ENCODE measurements around the gene SPN.

SPN gene

GRCh38 chr16:29710227-29711219 is 47.5 kb downstream of the SPN start:
- H3K4me1 ChIP-seq (ENCODE audit: control insufficient read depth in 1 of 2, insufficient read depth in 2 of 2, low read length in 2 of 2), result peaks cover 2 to 3% of the 10 kb centered on the region in 2 experiments
- H3K9ac ChIP-seq (ENCODE audit: low read length), result peak overlapping the region; percentile 31
- H3K27ac ChIP-seq (ENCODE audit: low read depth, low read length), result peak overlapping the region; percentile 21
- H3K14ac ChIP-seq (ENCODE audit: low read length), result no peak overlapping the region
- no peak overlapping the region for H2AK5ac ChIP-seq (ENCODE audit: low read length)
- H4K12ac ChIP-seq (ENCODE audit: low read depth, low read length), result no peak overlapping the region
- H2BK12ac ChIP-seq (ENCODE audit: low read length), result peak overlapping the region; percentile 30
- no peak overlapping the region for H3K18ac ChIP-seq (ENCODE audit: low read length)
- no peaks in the 10 kb centered on the region for H3K79me1 ChIP-seq (ENCODE audit: low read length)
- no peak overlapping the region for H2BK5ac ChIP-seq (ENCODE audit: low read depth, low read length, poor library complexity)
- no peak overlapping the region for H2BK120ac ChIP-seq (ENCODE audit: insufficient read depth, low read length, poor library complexity)
- no peak overlapping the region for H3K4ac ChIP-seq (ENCODE audit: low read depth, low read length)
- H3K27me3 ChIP-seq (ENCODE audit: insufficient read depth, low read length), result no peaks in the 10 kb centered on the region
- H3K4me2 ChIP-seq (ENCODE audit: low read length), result peak overlapping the region; percentile 48
- no peaks in the 10 kb centered on the region for H3K79me2 ChIP-seq (ENCODE audit: control insufficient read depth, insufficient read depth, low read length, poor library complexity)
- no CpG with 5 or more reads among the region's 17 CpGs for WGBS (ENCODE audit: extremely low coverage, insufficient coverage, insufficient read length)
- peak; percentile 56 to 84 for DNase-seq
- no peak overlapping the region for H3K4me3 ChIP-seq (ENCODE audit: low read depth, low read length)
- H3K9me3 ChIP-seq (ENCODE audit: insufficient read depth, low read depth, low read length), result no peaks in the 10 kb centered on the region
- H4K8ac ChIP-seq (ENCODE audit: low read depth, low read length), result no peak overlapping the region
- no peak overlapping the region for H3K23ac ChIP-seq (ENCODE audit: low read length)
- no peak overlapping the region for H4K91ac ChIP-seq (ENCODE audit: low read depth, low read length)
- no peak overlapping the region for H2AFZ ChIP-seq (ENCODE audit: insufficient read depth, low read length, poor library complexity)
- H3K36me3 ChIP-seq (ENCODE audit: control insufficient read depth in 1 of 2, insufficient read depth in 2 of 2, low read length in 2 of 2), result no peaks in the 10 kb centered on the region

GRCh38 chr16:29712809-29713208 is 49.8 kb downstream of the SPN start:
- Histone ChIP-seq H4K12ac (ENCODE audit: low read depth, low read length) (no peak overlapping the region), H3K4me3 (ENCODE audit: low read depth, low read length) (no peak overlapping the region), H3K36me3 (ENCODE audit: control insufficient read depth in 1 of 2, insufficient read depth in 2 of 2, low read length in 2 of 2) (no peaks in the 10 kb centered on the region), H3K27ac (ENCODE audit: low read depth, low read length) (no peak overlapping the region), H3K9me3 (ENCODE audit: insufficient read depth, low read depth, low read length) (no peaks in the 10 kb centered on the region), H4K8ac (ENCODE audit: low read depth, low read length) (no peak overlapping the region), H3K79me1 (ENCODE audit: low read length) (no peaks in the 10 kb centered on the region), H3K18ac (ENCODE audit: low read length) (no peak overlapping the region), H2BK120ac (ENCODE audit: insufficient read depth, low read length, poor library complexity) (no peak overlapping the region), H3K9ac (ENCODE audit: low read length) (no peak overlapping the region), H4K91ac (ENCODE audit: low read depth, low read length) (no peak overlapping the region), H3K23ac (ENCODE audit: low read length) (no peak overlapping the region), H3K79me2 (ENCODE audit: control insufficient read depth, insufficient read depth, low read length, poor library complexity) (no peaks in the 10 kb centered on the region), H3K14ac (ENCODE audit: low read length) (no peak overlapping the region), H2AFZ (ENCODE audit: insufficient read depth, low read length, poor library complexity) (no peak overlapping the region), H3K27me3 (ENCODE audit: insufficient read depth, low read length) (no peaks in the 10 kb centered on the region), H3K4ac (ENCODE audit: low read depth, low read length) (no peak overlapping the region), H2AK5ac (ENCODE audit: low read length) (no peak overlapping the region), H3K4me2 (ENCODE audit: low read length) (no peak overlapping the region), H2BK5ac (ENCODE audit: low read depth, low read length, poor library complexity) (no peak overlapping the region), H3K4me1 (ENCODE audit: control insufficient read depth in 1 of 2, insufficient read depth in 2 of 2, low read length in 2 of 2) (peaks cover 2 to 3% of the 10 kb centered on the region in 2 experiments), H2BK12ac (ENCODE audit: low read length) (no peak overlapping the region)
- DNase-seq, result no peak
- no CpG with 5 or more reads among the region's 4 CpGs for WGBS (ENCODE audit: extremely low coverage, insufficient coverage, insufficient read length)

- Histone ChIP-seq H4K12ac (ENCODE audit: low read depth, low read length) (no peak overlapping the region), H3K9me3 (ENCODE audit: insufficient read depth, low read depth, low read length) (no peaks in the 10 kb centered on the region), H3K9ac (ENCODE audit: low read length) (no peak overlapping the region), H3K36me3 (ENCODE audit: control insufficient read depth in 1 of 2, insufficient read depth in 2 of 2, low read length in 2 of 2) (no peaks in the 10 kb centered on the region), H3K4me2 (ENCODE audit: low read length) (no peak overlapping the region), H4K8ac (ENCODE audit: low read depth, low read length) (no peak overlapping the region), H3K14ac (ENCODE audit: low read length) (no peak overlapping the region), H3K4me3 (ENCODE audit: low read depth, low read length) (no peak overlapping the region), H3K27me3 (ENCODE audit: insufficient read depth, low read length) (no peaks in the 10 kb centered on the region), H3K23ac (ENCODE audit: low read length) (no peak overlapping the region), H2BK120ac (ENCODE audit: insufficient read depth, low read length, poor library complexity) (no peak overlapping the region), H2AFZ (ENCODE audit: insufficient read depth, low read length, poor library complexity) (no peak overlapping the region), H3K79me1 (ENCODE audit: low read length) (no peaks in the 10 kb centered on the region), H3K79me2 (ENCODE audit: control insufficient read depth, insufficient read depth, low read length, poor library complexity) (no peaks in the 10 kb centered on the region), H3K27ac (ENCODE audit: low read depth, low read length) (no peak overlapping the region), H3K18ac (ENCODE audit: low read length) (no peak overlapping the region), H2AK5ac (ENCODE audit: low read length) (no peak overlapping the region), H2BK5ac (ENCODE audit: low read depth, low read length, poor library complexity) (no peak overlapping the region), H3K4me1 (ENCODE audit: control insufficient read depth in 1 of 2, insufficient read depth in 2 of 2, low read length in 2 of 2) (peaks cover 2 to 3% of the 10 kb centered on the region in 2 experiments), H4K91ac (ENCODE audit: low read depth, low read length) (no peak overlapping the region), H3K4ac (ENCODE audit: low read depth, low read length) (no peak overlapping the region), H2BK12ac (ENCODE audit: low read length) (no peak overlapping the region)
- WGBS (ENCODE audit: extremely low coverage, insufficient coverage, insufficient read length), result no CpG with 5 or more reads among the region's 2 CpGs
- DNase-seq, result no peak
Observed at GRCh38 chr16:29714396-29714795, 51.3 kb downstream of the SPN start.

- Histone ChIP-seq H3K14ac (ENCODE audit: low read length) (no peak overlapping the region), H3K4me2 (ENCODE audit: low read length) (no peak overlapping the region), H4K8ac (ENCODE audit: low read depth, low read length) (no peak overlapping the region), H3K23ac (ENCODE audit: low read length) (no peak overlapping the region), H3K9me3 (ENCODE audit: insufficient read depth, low read depth, low read length) (no peaks in the 10 kb centered on the region), H3K4ac (ENCODE audit: low read depth, low read length) (no peak overlapping the region), H3K79me2 (ENCODE audit: control insufficient read depth, insufficient read depth, low read length, poor library complexity) (no peaks in the 10 kb centered on the region), H3K27ac (ENCODE audit: low read depth, low read length) (no peak overlapping the region), H2AK5ac (ENCODE audit: low read length) (no peak overlapping the region), H4K12ac (ENCODE audit: low read depth, low read length) (no peak overlapping the region), H3K79me1 (ENCODE audit: low read length) (no peaks in the 10 kb centered on the region), H2BK12ac (ENCODE audit: low read length) (no peak overlapping the region), H3K18ac (ENCODE audit: low read length) (no peak overlapping the region), H2BK120ac (ENCODE audit: insufficient read depth, low read length, poor library complexity) (no peak overlapping the region), H3K4me3 (ENCODE audit: low read depth, low read length) (no peak overlapping the region), H3K27me3 (ENCODE audit: insufficient read depth, low read length) (no peaks in the 10 kb centered on the region), H3K4me1 (ENCODE audit: control insufficient read depth in 1 of 2, insufficient read depth in 2 of 2, low read length in 2 of 2) (peaks cover 2% of the 10 kb centered on the region in 2 experiments), H4K91ac (ENCODE audit: low read depth, low read length) (no peak overlapping the region), H3K9ac (ENCODE audit: low read length) (no peak overlapping the region), H2AFZ (ENCODE audit: insufficient read depth, low read length, poor library complexity) (no peak overlapping the region), H2BK5ac (ENCODE audit: low read depth, low read length, poor library complexity) (no peak overlapping the region), H3K36me3 (ENCODE audit: control insufficient read depth in 1 of 2, insufficient read depth in 2 of 2, low read length in 2 of 2) (no peaks in the 10 kb centered on the region)
- no peak for DNase-seq
- WGBS (ENCODE audit: extremely low coverage, insufficient coverage, insufficient read length), result no CpG with 5 or more reads among the region's 1 CpG
Observed at GRCh38 chr16:29714972-29715371, 51.9 kb downstream of the SPN start.

Data from trophoblast cell (in vitro differentiated cells and primary cell).